ENCODE data around the gene ICA1. TPM values are rescaled to one million over a fixed set of nuclear protein-coding genes. Genes with fewer than 3 reads are reported as not detected.

ICA1 gene
- total and polyA plus RNA-seq, 4 donors: 1.4 to 22.7 (median 8.1) TPM

DNA sequence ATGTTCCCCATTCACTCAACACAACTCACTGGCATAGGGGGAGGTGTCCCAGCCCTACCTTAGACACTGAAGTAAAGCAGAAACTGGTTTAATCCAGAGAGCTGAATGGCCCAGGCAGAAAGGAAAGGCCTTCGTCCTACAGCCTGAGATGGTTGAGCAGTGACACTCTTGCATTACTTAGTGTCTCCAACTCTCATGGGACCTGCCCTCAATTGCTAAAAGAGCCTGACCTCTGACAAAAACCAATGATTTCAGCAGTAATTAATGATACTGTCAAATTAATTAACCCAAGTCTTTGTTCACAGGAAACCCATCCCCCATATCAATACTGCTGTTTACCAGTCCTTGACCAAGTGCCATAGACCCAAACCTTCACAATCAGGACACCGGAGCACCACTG, 48.6 kb downstream of the ICA1 start:
- no peak for TF ChIP-seq HNF4A (conservative IDR thresholded peaks at IDR 0.05)
- no peak for TF ChIP-seq TAF1 (conservative IDR thresholded peaks at IDR 0.05)
- TF ChIP-seq, protein P1, sequence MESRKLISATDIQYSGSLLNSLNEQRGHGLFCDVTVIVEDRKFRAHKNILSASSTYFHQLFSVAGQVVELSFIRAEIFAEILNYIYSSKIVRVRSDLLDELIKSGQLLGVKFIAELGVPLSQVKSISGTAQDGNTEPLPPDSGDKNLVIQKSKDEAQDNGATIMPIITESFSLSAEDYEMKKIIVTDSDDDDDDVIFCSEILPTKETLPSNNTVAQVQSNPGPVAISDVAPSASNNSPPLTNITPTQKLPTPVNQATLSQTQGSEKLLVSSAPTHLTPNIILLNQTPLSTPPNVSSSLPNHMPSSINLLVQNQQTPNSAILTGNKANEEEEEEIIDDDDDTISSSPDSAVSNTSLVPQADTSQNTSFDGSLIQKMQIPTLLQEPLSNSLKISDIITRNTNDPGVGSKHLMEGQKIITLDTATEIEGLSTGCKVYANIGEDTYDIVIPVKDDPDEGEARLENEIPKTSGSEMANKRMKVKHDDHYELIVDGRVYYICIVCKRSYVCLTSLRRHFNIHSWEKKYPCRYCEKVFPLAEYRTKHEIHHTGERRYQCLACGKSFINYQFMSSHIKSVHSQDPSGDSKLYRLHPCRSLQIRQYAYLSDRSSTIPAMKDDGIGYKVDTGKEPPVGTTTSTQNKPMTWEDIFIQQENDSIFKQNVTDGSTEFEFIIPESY (IDR thresholded peaks at IDR 0.05): no peak
- TF ChIP-seq JUND (IDR thresholded peaks at IDR 0.05): no peak
- TF ChIP-seq GABPA (IDR thresholded peaks at IDR 0.05 in 1 of 2, conservative IDR thresholded peaks at IDR 0.05 in 1 of 2): no peak
- TF ChIP-seq RAD21 (IDR thresholded peaks at IDR 0.05): no peak
- TF ChIP-seq HNF4G (IDR thresholded peaks at IDR 0.05): no peak
- TF ChIP-seq, protein P2, sequence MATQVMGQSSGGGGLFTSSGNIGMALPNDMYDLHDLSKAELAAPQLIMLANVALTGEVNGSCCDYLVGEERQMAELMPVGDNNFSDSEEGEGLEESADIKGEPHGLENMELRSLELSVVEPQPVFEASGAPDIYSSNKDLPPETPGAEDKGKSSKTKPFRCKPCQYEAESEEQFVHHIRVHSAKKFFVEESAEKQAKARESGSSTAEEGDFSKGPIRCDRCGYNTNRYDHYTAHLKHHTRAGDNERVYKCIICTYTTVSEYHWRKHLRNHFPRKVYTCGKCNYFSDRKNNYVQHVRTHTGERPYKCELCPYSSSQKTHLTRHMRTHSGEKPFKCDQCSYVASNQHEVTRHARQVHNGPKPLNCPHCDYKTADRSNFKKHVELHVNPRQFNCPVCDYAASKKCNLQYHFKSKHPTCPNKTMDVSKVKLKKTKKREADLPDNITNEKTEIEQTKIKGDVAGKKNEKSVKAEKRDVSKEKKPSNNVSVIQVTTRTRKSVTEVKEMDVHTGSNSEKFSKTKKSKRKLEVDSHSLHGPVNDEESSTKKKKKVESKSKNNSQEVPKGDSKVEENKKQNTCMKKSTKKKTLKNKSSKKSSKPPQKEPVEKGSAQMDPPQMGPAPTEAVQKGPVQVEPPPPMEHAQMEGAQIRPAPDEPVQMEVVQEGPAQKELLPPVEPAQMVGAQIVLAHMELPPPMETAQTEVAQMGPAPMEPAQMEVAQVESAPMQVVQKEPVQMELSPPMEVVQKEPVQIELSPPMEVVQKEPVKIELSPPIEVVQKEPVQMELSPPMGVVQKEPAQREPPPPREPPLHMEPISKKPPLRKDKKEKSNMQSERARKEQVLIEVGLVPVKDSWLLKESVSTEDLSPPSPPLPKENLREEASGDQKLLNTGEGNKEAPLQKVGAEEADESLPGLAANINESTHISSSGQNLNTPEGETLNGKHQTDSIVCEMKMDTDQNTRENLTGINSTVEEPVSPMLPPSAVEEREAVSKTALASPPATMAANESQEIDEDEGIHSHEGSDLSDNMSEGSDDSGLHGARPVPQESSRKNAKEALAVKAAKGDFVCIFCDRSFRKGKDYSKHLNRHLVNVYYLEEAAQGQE (IDR thresholded peaks at IDR 0.05): no peak
- no peak for TF ChIP-seq ATF3 (IDR thresholded peaks at IDR 0.05)
- no peak for TF ChIP-seq NR2F2 (IDR thresholded peaks at IDR 0.05)
- no peaks in the 10 kb centered on the region for H3K36me3 ChIP-seq (ENCODE audit: control insufficient read depth in 4 of 4, insufficient read depth in 3 of 4, low read depth in 1 of 4, low read length in 3 of 4)
- H3K9ac ChIP-seq (ENCODE audit: low read depth in 1 of 2, low read length in 2 of 2): no peak overlapping the region
- H3K27me3 ChIP-seq (ENCODE audit: control insufficient read depth in 4 of 4, insufficient read depth in 4 of 4, low read length in 3 of 4): no peaks in the 10 kb centered on the region
- H3K9me3 ChIP-seq (ENCODE audit: control insufficient read depth in 4 of 4, low read length in 3 of 4): no peaks in the 10 kb centered on the region
- 80% methylated on average over 2 of the region's 2 CpGs for WGBS
- peaks cover 5 to 47% (median 30%) of the 10 kb centered on the region in 4 donors for H3K4me1 ChIP-seq (ENCODE audit: control insufficient read depth in 4 of 4, insufficient read depth in 4 of 4, low read length in 3 of 4)
- no peak overlapping the region for H3K4me3 ChIP-seq (ENCODE audit: low read depth in 1 of 3, low read length in 3 of 3)
- no peak overlapping the region for H3K27ac ChIP-seq (ENCODE audit: low read depth in 1 of 2, low read length in 2 of 2)
- no peak for DNase-seq (ENCODE audit: low spot score)

- Histone ChIP-seq H3K4me1 (ENCODE audit: control insufficient read depth in 4 of 4, insufficient read depth in 4 of 4, low read length in 3 of 4) (peaks cover 5 to 47% (median 30%) of the 10 kb centered on the region in 4 donors), H3K9me3 (ENCODE audit: control insufficient read depth in 4 of 4, low read length in 3 of 4) (no peaks in the 10 kb centered on the region), H3K4me3 (ENCODE audit: low read depth in 1 of 3, low read length in 3 of 3) (no peak overlapping the region), H3K36me3 (ENCODE audit: control insufficient read depth in 4 of 4, insufficient read depth in 3 of 4, low read depth in 1 of 4, low read length in 3 of 4) (no peaks in the 10 kb centered on the region), H3K9ac (ENCODE audit: low read depth in 1 of 2, low read length in 2 of 2) (no peak overlapping the region), H3K27ac (ENCODE audit: low read depth in 1 of 2, low read length in 2 of 2) (peak overlapping the region; percentile 70 to 73), H3K27me3 (ENCODE audit: control insufficient read depth in 4 of 4, insufficient read depth in 4 of 4, low read length in 3 of 4) (no peaks in the 10 kb centered on the region)
- 25% methylated on average over 5 of the region's 5 CpGs for WGBS
- no peak for DNase-seq (ENCODE audit: low spot score)
- no peak for TF ChIP-seq EGR1 (IDR thresholded peaks at IDR 0.05; ENCODE audit: low read depth in 2 of 2)
- TF ChIP-seq YY1 (IDR thresholded peaks at IDR 0.05): peak; percentile 68
- peak in 1 of 2 donors; percentile 28 for TF ChIP-seq JUND (IDR thresholded peaks at IDR 0.05)
- peak; percentile 77 for TF ChIP-seq FOXA2 (IDR thresholded peaks at IDR 0.05)
- no peak for TF ChIP-seq FOXA1 (IDR thresholded peaks at IDR 0.05)
- TF ChIP-seq, protein P3, sequence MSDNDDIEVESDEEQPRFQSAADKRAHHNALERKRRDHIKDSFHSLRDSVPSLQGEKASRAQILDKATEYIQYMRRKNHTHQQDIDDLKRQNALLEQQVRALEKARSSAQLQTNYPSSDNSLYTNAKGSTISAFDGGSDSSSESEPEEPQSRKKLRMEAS (IDR thresholded peaks at IDR 0.05): peak; percentile 56
- no peak for TF ChIP-seq ATF3 (IDR thresholded peaks at IDR 0.05)
- TF ChIP-seq, protein P1 (IDR thresholded peaks at IDR 0.05): peak; percentile 41
- TF ChIP-seq SP1 (IDR thresholded peaks at IDR 0.05): peak; percentile 67
- TF ChIP-seq, protein P4, sequence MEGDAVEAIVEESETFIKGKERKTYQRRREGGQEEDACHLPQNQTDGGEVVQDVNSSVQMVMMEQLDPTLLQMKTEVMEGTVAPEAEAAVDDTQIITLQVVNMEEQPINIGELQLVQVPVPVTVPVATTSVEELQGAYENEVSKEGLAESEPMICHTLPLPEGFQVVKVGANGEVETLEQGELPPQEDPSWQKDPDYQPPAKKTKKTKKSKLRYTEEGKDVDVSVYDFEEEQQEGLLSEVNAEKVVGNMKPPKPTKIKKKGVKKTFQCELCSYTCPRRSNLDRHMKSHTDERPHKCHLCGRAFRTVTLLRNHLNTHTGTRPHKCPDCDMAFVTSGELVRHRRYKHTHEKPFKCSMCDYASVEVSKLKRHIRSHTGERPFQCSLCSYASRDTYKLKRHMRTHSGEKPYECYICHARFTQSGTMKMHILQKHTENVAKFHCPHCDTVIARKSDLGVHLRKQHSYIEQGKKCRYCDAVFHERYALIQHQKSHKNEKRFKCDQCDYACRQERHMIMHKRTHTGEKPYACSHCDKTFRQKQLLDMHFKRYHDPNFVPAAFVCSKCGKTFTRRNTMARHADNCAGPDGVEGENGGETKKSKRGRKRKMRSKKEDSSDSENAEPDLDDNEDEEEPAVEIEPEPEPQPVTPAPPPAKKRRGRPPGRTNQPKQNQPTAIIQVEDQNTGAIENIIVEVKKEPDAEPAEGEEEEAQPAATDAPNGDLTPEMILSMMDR (IDR thresholded peaks at IDR 0.05; ENCODE audit: low read depth, low read length, missing input control): no peak
- no peak for TF ChIP-seq GABPA (IDR thresholded peaks at IDR 0.05 in 1 of 2, conservative IDR thresholded peaks at IDR 0.05 in 1 of 2)
- peak in 1 of 2 donors; percentile 48 for TF ChIP-seq RAD21 (IDR thresholded peaks at IDR 0.05)
- TF ChIP-seq HNF4A (conservative IDR thresholded peaks at IDR 0.05): peak; percentile 58 to 69
- TF ChIP-seq, protein P2 (IDR thresholded peaks at IDR 0.05): peak; percentile 23
- peak; percentile 64 for TF ChIP-seq NR2F2 (IDR thresholded peaks at IDR 0.05)
- no peak for TF ChIP-seq TAF1 (conservative IDR thresholded peaks at IDR 0.05)
- TF ChIP-seq HNF4G (IDR thresholded peaks at IDR 0.05): no peak
Measured at GRCh38 chr7:8212638-8213037, 49.3 kb downstream of the ICA1 start.
